Stomach (tissue), 4 donors: Measurements from ENCODE around the gene NCOA1.
"Not testable (repeated sequence)": the region's sequence is repeated elsewhere in the genome, so short reads cannot be mapped to it uniquely, and the experiment has no call there.

Source experiments
- CTCF ChIP-seq, 7 experiments: fragments of 450-650 bp in 4 of 7; fragments of 200-600 bp in 3 of 7; sonication (generic) in 3 of 7; IDR thresholded peaks; one replicate each; pipeline ENCODE4 v1.5.1; 2016 to 2019; ENCODE audit warnings: antibody characterized with exemption in 7 of 7, control low read depth in 2 of 7, mild to moderate bottlenecking in 1 of 7
- POLR2A ChIP-seq, 4 donors: fragments of 450-650 bp; IDR thresholded peaks; one replicate each; pipeline ENCODE4 v1.6.1; 2016; ENCODE audit warnings: antibody characterized with exemption in 4 of 4, control low read depth in 2 of 4, mild to moderate bottlenecking in 1 of 4, moderate library complexity in 1 of 4

GRCh38 chr2:24533574-24533973 is 42.5 kb downstream of the NCOA1 start:
- not testable (repeated sequence) for TF ChIP-seq CTCF, POLR2A (IDR thresholded peaks at IDR 0.05)
